GM18499 (cell line): ENCODE measurements around the gene AZU1.
"Not testable (repeated sequence)": the region's sequence is repeated elsewhere in the genome, so short reads cannot be mapped to it uniquely, and the experiment has no call there.

Source experiments
- ATAC-seq: cut with Tn5 transposase; IDR thresholded peaks from one replicate; pipeline ENCODE4 v1.9.1; 2021; ENCODE audit warnings: moderate number of reproducible peaks; ENCODE audit not compliant: insufficient read depth, unreplicated experiment

The AZU1 gene

DNA sequence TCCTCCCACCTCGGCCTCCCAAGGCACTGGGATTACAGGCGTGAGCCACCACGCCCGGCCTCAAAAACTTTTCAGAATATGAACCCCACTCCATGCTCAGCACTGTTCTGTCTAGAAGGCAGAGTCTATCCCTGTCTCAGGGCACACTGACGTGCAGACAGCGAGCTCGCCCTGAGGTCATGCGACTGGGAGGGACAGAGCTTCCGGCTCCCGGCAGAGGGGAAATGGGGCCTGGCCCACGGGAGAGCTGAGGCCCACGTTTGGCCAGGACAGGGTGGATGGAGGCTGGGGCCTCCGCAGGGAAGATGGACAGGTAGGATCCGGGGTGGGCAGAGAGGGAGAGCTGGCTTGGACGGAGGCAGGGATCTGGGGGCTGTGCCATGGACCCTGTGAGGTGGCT is 2.8 kb upstream of the AZU1 start:
- no peak for ATAC-seq

DNA sequence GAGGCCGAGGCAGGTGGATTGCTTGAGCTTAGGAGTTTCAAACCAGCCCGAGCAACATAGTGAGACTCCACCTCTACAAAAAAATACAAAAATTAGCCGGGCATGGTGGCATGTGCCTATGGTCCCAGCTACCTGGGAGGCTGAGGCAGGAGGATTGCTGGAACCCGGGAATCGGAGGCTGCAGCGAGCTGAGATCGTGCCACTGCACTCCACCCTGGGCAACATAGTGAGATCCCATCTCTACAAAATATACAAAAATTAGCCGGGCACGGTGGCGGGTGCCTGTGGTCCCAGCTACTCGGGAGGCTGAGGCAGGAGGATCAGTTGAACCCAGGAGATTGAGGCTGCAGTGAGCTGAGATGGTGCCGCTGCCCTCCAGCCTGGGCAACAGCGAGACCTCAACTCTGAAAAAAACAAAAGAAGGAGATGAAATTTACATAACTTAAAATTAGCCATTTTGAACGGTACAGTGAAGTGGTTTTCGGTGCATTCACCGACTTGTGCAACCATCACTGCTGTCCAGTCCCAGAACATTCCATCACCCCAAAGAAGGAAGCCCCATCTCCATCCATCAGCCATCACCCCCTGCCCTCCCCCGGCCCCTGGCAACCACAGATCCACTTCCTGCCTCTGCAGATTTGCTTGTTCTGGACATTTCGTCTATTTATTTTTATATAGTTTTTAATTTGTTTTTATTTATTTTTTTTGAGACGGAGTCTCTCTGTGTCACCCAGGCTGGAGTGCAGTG is 1.6 kb upstream of the AZU1 start:
- no peak for ATAC-seq

DNA sequence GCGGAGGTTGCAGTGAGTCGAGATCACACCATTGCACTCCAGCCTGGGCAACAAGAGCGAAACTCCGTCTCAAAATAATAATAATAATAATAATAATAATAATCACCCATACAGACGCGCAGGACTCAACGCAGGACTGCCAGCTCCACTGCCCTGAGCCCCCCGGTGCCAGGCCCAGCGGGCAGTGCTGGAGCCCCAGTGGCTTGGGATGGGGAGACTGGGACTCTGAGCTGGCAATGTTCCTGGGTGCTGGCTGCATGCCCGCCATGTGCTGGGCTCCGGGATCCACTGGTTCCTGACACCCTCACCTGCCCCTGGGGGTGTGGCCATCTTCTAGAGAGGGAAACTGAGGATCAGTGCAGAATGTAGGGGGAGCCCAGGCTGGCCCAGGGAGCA is 325 bp upstream of the AZU1 start:
- no peak for ATAC-seq

DNA sequence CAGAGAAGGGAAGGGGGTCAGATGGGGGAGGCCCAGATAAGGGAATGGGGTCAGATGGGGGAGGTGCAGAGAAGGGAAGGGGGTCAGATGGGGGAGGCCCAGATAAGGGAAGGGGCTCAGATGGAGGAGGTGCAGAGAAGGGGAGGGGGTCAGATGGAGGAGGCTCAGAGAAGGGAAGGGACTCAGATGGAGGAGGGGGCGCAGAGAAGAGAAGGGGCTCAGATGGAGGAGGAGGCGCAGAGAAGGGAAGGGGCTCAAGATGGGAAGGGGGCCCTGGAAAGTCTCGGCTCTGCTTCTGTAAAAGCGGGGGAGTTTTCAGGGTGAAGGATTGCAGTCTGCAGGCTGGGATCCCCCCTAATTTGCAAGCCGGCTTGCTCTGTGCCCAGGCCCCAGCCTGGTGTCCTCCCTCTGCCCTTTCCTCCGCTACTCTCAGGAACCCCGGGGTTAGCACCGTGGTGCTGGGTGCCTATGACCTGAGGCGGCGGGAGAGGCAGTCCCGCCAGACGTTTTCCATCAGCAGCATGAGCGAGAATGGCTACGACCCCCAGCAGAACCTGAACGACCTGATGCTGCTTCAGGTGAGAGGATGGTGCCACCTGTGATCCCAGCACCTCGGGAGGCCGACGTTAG is 1.6 kb downstream of the AZU1 start:
- no peak for ATAC-seq

DNA sequence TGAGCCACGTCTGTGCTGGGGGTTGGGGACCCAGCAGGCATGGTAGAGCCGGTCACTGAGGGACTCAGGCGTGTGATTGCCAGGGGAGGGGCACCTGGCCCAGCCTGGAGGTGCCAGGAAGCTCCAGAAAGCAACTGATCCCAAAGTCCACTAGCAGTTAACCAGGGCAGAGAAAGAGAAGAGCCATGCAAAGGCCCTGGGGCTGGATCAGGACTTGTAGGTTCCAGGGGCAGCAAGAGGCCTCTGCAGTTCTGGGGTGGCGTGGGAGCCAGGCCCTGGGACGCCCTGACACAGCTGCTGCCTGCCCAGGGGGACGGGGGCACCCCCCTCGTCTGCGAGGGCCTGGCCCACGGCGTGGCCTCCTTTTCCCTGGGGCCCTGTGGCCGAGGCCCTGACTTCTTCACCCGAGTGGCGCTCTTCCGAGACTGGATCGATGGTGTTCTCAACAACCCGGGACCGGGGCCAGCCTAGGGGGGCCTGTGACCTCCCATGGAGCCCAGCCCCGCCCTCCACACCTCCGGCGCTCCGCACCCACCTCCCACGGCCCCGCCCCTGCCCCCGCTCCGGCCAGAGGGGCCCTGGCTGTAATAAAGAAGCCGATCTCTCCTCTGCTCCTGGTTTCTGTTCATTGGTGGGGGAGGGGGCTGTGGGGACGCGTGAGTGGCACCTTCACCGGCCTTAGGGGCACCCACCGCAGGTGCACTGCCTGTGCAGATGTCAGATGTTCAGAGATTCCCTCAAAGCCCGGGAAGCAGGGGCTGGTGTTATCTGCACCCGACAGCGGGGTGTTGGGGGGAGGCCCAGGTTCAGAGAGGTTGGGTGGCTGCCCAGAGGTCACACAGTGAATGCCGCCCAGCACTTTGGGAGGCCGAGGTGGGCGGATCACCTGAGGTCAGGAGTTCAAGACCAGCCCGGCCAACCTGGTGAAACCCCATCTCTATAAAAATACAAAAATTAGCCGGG is 4.1 kb downstream of the AZU1 start:
- ATAC-seq: no peak

DNA sequence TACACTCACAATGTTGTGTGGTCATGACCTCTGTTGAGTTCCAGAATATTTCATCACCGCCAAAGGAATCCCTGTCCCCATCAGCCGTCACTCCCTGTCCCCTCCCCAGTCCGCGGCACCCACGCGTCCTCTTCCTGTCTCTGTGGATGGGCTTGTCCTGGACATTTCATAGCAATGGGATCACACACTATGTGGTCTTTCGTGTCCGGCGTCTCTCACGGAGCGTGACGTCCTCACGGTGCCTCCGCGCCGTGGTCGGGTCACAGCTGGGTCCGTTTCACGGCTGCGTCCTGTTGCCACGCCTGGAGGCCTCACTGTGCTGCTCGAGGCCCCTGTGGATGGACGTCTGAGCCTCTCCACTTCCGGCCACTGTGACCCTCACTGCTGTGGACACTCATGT is 6.6 kb downstream of the AZU1 start:
- ATAC-seq: no peak

DNA sequence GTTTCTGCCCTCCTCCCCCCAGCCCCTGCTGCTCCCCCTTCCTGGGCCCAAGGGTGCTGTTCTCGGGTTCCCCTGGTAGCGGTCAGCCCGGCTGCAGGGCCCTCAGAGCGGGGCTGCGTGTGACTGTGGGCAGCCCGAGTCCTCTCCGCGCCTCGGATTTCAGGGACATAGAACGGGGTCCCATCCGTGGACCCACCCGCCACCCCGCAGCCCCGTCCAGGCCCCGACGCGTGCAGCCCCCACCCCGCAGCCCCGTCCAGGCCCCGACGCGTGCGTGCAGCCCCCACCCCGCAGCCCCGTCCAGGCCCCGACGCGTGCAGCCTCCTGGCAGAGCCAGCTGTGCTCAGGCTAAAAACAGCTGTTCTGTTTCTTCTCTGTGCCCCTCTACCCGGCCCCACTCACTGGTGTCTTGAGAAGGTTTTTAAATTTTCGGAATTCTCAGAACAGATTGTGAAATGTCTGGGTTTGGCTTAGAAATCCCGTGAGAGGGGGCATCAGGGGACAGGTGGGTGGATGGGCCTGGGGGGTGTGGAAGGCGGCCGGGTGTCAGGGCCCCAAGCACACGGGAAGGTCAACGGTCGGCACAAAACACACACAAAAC is 7.7 kb downstream of the AZU1 start:
- ATAC-seq: no peak

DNA sequence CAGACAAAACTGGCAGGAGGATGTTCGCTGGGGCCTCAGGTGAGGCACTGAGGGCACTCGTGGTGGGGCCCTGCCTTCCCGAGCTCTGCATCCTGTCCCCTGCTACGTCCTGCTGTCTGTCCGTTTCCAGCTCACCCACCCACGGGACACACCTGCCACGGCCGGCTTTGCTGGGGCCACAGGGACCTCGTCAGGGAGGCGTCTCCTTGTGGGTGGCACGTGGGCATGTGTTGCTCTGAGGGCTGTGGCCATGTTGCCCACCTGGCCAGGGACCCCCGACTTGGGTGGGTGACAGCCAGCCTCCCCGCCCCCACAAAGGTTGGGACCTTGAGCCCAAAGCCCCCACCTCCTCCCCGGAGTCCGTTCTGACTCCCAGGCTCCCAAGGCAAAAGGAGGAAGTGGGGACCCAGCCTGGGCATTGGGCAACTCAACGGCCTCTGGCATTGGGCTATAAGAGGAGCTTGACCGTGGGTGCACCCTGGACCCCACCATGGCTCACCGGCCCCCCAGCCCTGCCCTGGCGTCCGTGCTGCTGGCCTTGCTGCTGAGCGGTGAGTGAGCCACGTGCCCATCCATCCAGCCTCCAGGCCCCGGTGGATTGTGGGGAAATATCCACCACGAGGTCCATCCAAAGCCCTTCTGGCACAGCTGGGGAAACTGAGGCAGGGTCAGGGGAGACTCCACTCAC is 13.0 kb downstream of the AZU1 start, which contains the start of gene PRTN3:
PRTN3 (plus strand) TSS at position 481 of the 688 bp plus-strand sequence; CDS start at position 491, 10 bp downstream.
- no peak for ATAC-seq

DNA sequence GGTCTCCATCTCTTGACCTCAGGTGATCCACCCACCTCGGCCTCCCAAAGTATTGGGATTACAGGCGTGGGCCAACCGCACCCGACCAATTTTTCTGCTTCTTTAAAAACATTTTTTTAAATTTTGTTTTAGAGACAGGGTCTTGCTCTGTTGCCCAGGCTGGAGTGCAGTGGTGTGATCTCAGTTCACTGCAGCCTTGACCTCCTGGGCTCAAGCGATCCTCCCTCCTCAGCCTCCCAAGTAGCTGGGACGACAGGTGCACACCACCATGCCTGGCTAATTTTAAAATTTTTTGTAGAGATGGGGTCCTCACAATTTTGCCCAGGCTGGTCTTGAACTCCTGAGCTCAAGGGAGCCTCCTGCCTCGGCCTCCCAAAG is 15.2 kb downstream of the AZU1 start:
- ATAC-seq: not testable (repeated sequence)

DNA sequence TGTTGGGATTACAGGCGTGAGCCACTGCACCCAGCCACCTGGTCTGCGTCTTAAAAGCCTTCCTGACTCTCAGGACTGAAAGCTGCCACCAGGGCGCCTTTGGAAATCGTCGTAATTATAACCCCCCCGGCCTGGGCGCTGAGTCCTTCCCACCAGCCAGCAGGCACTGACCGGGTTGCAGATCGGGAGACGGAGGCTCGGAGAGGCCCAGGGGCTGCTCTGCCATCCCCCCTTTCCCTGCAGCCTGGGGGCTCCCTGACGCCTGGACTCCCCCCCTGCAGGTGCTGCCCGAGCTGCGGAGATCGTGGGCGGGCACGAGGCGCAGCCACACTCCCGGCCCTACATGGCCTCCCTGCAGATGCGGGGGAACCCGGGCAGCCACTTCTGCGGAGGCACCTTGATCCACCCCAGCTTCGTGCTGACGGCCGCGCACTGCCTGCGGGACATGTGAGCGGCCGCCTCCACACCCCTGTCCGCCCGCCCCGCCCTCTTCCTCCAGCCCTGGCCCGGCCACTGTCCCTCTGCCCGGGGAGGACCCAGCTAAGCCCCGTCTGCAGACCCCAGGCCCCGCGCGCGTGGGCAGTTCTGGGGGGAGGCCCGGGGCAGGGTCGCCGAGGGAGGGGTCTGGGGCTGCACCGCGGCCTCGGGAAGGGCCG is 15.7 kb downstream of the AZU1 start:
- ATAC-seq: no peak

DNA sequence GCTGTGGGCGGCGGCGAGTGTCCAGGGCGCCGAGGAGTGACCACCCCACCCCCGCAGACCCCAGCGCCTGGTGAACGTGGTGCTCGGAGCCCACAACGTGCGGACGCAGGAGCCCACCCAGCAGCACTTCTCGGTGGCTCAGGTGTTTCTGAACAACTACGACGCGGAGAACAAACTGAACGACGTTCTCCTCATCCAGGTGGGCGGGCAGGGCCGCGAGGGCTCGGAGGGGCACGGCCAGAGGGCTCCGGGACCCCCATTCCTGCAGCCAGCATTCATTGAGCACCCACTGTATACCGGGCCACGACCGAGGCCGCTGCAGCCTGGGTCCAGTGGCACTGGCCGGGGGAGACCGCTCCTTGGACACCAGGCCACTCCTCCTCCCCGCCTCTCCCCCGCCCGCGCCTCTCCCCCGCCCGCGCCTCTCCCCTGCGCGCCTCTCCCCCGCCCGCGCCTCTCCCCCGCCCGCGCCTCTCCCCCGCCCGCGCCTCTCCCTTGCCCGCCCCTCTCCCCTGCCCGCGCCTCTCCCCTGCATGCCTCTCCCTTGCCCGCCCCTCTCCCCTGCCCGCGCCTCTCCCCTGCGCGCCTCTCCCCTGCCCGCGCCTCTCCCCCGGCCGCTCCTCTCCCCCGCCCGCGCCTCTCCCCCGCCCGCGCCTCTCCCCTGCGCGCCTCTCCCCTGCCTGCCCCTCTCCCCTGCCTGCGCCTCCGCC is 16.4 kb downstream of the AZU1 start:
- no peak for ATAC-seq

DNA sequence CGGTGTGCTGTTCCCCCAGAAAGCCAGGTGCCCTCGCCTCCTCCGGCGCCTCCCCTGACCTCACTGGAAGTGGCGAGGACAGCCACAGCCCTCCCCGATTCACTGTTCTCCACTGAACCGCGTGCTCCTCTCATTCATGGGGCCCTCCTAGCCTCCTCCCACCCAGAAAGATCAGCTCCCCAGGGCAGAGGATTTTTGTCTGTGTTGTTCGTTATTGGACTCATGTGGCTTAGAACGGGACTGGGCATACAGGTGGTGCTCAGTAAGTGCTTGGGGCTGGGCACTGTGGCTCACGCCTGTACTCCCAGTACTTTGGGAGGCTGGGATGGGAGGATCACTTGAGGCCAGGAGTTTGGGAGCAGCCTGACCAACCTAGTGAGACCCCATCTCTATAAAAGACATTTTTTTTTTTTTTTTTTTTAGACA is 16.9 kb downstream of the AZU1 start:
- no peak for ATAC-seq

DNA sequence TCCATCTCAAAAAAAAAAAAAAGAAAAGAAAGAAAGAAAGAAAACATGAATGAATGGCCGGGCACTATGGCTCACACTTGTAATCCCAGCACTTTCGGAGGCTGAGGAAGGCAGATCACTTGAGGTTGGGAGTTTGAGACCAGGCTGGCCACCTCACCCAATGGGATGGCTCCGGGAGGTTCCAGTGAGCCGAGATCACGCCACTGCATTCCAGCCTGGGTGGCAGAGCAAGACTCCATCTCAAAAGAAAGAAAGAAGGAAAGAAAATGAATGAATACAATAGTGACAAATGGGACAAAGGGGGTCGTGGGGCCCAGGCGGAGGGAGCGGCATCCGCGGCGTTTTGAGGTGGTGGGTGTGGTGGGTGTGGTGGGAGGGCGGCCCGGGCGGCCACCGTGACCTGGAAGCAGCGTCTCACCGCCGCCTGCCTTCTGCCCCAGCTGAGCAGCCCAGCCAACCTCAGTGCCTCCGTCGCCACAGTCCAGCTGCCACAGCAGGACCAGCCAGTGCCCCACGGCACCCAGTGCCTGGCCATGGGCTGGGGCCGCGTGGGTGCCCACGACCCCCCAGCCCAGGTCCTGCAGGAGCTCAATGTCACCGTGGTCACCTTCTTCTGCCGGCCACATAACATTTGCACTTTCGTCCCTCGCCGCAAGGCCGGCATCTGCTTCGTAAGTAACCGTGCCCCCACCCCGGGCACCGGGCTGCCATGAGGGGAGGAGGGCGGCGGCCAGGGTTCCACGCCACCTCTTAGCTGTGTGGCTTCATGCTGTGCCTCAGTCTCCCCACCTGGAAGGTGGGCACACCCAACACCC is 18.3 kb downstream of the AZU1 start:
- no peak for ATAC-seq

DNA sequence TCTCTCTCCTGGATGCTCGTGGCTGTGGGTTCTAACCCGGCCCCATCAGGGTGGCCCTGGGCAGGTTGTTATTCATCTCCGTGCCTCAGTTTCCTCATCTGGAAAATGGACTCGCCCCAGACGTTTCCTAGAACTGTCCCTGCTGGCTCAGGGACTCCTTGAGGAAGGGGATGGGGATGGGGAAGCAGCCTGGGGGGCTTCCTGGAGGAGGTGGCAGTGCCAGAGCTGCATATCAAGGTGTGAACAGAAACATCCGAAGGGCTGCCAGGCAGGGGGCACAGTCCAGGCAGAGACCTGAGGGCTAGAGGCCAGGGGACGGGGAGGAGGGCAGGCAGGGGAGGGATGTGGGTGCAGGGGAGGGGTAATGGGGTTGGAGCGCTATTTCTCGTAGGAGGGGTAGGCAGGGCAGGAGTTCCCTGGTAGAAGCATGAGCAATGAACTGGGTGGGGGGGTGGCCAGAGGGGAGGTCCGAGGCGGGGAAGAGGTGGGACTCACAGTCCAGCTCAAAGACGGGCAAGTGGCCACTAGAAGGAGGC is 20.8 kb downstream of the AZU1 start:
- no peak for ATAC-seq

DNA sequence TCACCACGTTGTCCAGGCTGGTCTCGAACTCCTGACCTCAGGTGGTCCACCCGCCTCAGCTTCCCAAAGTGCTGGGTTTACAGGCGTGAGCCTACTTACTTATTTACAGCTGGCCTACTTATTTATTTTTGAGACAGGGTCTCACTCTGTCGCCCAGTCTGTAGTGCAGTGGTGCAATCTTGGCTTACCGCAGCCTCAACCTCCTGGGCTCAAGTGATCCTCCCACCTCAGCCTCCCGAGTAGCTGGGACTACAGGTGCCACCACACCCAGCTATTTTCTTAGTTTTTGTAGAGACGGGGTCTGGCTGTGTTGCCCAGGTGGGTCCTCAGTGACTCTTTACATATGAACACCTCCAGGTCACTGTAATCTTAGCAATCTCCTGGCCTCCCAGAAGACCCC is 21.6 kb downstream of the AZU1 start:
- not testable (repeated sequence) for ATAC-seq

DNA sequence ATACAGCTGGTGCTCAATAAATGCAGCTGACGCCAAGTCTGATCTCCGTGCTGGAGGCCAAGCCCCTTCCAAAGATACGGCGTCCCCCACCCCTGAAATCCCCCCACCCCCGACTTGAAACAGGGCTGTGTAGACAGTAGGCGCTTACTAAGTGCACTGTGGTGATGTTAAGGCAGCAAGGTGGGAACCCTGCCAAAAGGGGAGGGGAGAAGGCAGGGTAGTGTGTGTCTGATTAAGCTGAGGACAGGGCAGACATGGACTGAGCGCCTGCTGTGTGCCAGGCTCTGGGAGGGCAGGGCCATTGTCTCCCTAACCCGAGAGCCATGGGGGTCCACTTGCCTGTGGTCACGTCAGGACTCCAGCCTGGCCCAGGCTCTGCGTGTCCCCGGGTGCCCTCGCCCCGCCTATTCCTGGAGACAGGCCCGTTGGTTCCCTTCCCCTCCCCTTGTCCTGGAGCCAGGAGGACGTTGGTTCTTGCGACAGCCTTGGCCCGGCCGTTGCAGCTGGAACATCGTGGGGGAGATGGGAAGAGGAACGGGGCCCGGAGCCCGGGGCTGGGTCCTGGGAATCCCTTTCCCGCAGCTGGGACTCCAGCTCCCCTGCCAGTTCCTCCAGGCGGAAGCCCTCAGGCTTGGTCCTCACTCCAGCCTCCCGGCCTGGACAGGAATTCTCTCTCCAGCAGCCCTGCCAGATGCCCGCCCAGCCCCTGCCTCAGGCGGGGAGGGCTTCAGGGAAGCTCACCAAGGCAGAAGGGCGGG is 22.8 kb downstream of the AZU1 start:
- ATAC-seq: no peak

DNA sequence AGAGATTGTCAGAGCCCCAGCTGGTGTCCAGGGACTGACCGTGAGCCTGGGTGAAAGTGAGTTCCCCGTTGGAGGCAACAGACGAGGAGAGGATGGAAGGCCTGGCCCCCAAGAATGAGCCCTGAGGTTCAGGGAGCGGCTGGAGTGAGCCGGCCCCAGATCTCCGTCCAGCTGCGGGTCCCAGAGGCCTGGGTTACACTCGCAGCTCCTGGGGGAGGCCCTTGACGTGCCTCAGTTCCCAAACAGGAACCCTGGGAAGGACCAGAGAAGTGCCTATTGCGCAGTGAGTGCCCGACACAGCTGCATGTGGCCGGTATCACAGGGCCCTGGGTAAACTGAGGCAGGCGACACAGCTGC is 23.3 kb downstream of the AZU1 start:
- ATAC-seq: no peak
